ENCODE data around the gene TRERF1.

The TRERF1 gene

GRCh38 chr6:42236030-42236429, 215.7 kb downstream of the TRERF1 start:
- Histone ChIP-seq H3K27ac (no peak overlapping the region), H3K27me3 (replicated peaks) (no peaks in the 10 kb centered on the region), H3K36me3 (replicated peaks) (peaks cover 9% of the 10 kb centered on the region), H3K4me3 (ENCODE audit: low read depth, low read length) (no peak overlapping the region)
- no peak for DNase-seq
- in situ Hi-C loops (cut with HindIII; ENCODE audit: low pct_ligation_motif_present, low sequenced_read_pairs), result no loop called here
- TF ChIP-seq, protein P1, sequence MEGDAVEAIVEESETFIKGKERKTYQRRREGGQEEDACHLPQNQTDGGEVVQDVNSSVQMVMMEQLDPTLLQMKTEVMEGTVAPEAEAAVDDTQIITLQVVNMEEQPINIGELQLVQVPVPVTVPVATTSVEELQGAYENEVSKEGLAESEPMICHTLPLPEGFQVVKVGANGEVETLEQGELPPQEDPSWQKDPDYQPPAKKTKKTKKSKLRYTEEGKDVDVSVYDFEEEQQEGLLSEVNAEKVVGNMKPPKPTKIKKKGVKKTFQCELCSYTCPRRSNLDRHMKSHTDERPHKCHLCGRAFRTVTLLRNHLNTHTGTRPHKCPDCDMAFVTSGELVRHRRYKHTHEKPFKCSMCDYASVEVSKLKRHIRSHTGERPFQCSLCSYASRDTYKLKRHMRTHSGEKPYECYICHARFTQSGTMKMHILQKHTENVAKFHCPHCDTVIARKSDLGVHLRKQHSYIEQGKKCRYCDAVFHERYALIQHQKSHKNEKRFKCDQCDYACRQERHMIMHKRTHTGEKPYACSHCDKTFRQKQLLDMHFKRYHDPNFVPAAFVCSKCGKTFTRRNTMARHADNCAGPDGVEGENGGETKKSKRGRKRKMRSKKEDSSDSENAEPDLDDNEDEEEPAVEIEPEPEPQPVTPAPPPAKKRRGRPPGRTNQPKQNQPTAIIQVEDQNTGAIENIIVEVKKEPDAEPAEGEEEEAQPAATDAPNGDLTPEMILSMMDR (IDR thresholded peaks at IDR 0.05; ENCODE audit: low read depth, low read length, missing control alignments), result no peak

DNA sequence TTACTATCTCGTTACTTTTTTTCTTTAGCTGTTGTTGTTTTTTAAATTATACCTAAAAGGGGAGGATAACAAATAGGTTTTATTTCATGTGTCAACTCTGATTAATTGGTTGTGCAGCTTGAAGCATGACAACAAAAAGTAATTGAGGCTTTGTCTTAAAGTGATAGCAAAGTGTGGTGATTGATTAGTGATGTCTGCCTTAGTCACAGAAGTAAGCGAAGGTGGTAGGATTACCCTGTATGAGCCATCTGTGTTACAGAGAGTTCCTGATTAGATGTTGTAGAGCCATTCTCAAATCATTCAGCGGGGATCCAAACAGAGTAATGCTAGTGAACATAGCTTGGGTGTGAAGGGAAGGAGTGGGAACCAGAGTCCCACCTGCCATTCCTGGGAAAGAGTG, 219.7 kb downstream of the TRERF1 start:
- TF ChIP-seq, protein P1 (IDR thresholded peaks at IDR 0.05; ENCODE audit: low read depth, low read length, missing control alignments), result no peak
- Histone ChIP-seq H3K4me3 (ENCODE audit: low read depth, low read length) (no peak overlapping the region), H3K27ac (no peak overlapping the region), H3K36me3 (replicated peaks) (peaks cover 10% of the 10 kb centered on the region), H3K27me3 (replicated peaks) (no peaks in the 10 kb centered on the region)
- no peak for DNase-seq
- in situ Hi-C loops (cut with HindIII; ENCODE audit: low pct_ligation_motif_present, low sequenced_read_pairs), result no loop called here

DNA sequence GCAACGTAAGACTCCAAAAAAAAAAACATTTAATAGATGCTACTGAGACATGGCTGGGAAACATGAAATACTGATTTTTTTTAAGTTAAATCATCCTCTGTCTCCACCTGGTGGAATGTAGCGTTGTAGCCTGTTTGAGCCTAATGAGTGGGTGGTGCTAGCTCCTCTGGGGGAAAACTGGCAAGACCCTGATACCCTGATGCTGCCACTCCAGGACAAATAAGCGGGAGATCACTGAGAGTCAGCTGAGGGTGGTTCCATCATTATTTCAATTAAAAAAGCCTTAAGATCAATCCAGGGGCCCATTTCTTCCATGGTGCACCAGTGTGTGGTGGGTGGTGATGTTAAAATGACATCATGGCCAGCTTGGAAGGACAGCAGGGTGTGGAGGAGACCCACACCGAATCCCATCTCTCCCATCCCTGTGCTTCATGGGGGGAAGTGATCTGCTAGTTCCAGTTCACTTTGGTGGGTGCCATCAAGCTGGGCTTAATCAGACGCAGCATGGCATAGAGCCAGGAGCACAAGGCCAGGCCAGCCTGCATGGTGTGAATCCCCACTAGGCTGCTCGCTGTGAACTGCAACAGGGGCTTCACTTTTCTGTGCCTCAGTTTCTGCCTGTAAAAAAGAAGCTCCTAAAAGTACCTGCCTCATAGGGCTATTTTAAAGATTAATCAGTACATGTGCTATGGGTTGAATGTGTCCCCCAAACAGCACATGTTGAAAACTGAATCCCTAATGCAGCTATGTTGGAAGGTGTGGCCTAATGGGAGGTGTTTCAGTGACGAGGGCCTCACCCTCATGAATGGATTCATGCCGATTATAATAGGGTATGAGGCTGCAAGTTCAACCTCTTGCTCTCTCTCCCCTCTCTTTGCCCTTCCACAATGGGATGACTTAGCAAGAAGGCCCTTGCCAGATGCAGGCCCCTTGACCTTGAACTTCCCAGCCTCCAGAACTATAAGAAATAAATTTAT, 221.1 kb downstream of the TRERF1 start:
- in situ Hi-C loops (cut with HindIII; ENCODE audit: low pct_ligation_motif_present, low sequenced_read_pairs), result no loop called here
- no peak overlapping the region for H3K4me3 ChIP-seq (ENCODE audit: low read depth, low read length)
- peaks cover 7% of the 10 kb centered on the region for H3K36me3 ChIP-seq (replicated peaks)
- DNase-seq, result no peak
- TF ChIP-seq, protein P1 (IDR thresholded peaks at IDR 0.05; ENCODE audit: low read depth, low read length, missing control alignments), result peak; percentile 67
- H3K27me3 ChIP-seq (replicated peaks), result no peaks in the 10 kb centered on the region
- no peak overlapping the region for H3K27ac ChIP-seq

DNA sequence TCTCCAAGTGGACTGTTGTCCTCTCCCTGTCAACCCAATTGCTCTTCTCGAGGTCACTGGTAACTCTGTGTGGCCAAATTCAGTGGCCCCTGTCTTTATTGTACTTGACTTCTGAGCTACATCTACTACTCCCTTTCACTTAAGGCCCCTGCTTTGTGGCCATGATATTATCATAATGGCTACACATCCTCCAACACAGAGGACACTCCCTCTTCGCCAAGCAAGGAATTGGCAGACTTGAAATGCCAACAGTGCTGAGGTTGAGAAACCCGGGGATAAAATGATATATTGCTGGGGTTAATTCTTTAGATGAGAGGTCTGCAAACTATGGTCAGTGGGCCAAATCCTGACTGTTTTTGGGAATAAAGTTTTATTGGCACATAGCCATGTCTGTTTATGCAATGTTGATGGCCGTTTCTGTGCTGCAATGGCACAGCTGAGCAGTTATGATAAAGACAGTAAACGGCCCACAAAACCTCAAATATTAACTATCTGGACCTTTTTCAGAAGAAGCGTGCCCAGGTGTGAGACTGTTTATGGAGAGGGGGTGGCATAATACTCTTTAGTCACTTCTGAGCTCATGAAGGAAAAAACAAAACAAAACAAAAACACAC, 222.1 kb downstream of the TRERF1 start:
- TF ChIP-seq, protein P1 (IDR thresholded peaks at IDR 0.05; ENCODE audit: low read depth, low read length, missing control alignments), result no peak
- DNase-seq, result no peak

DNA sequence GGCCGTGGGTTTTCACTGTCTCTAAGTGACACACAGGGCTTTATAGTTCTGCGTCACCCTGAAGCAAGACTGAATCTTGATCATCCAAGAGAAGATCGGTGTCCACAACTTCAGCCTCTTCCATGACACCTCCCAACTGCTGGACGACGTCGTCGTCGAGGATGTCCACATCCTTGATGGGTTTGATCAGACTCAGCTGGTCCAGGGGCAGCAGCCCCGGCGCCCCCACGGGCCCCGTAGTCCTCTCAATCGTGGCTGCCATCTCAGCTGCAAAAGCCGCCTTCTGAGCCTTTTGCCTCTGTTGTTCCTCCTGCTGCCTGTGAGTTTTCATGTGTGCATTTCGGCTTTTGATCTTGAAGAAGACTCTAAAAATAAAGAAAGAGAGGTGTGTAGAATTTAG, 223.4 kb downstream of the TRERF1 start:
- Histone ChIP-seq H3K36me3 (replicated peaks) (peaks cover 7% of the 10 kb centered on the region), H3K27ac (no peak overlapping the region), H3K27me3 (replicated peaks) (no peaks in the 10 kb centered on the region), H3K4me3 (ENCODE audit: low read depth, low read length) (no peak overlapping the region)
- in situ Hi-C loops (cut with HindIII; ENCODE audit: low pct_ligation_motif_present, low sequenced_read_pairs), result no loop called here
- TF ChIP-seq, protein P1 (IDR thresholded peaks at IDR 0.05; ENCODE audit: low read depth, low read length, missing control alignments), result no peak
- no peak for DNase-seq

More for the DNA sequence above, 222.1 kb downstream of the TRERF1 start:
- H3K27ac ChIP-seq, result no peak overlapping the region
- H3K27me3 ChIP-seq (replicated peaks), result no peaks in the 10 kb centered on the region
- H3K36me3 ChIP-seq (replicated peaks), result peaks cover 7% of the 10 kb centered on the region
- in situ Hi-C loops (cut with HindIII; ENCODE audit: low pct_ligation_motif_present, low sequenced_read_pairs), result no loop called here
- H3K4me3 ChIP-seq (ENCODE audit: low read depth, low read length), result no peak overlapping the region
